ENCODE results near the gene TOMM20. TPM values are rescaled to one million over a fixed set of nuclear protein-coding genes. Genes with fewer than 3 reads are reported as not detected.

TOMM20 gene
- total and polyA plus RNA-seq, 2 experiments from 2014 or later, result 138 to 159 TPM

DNA sequence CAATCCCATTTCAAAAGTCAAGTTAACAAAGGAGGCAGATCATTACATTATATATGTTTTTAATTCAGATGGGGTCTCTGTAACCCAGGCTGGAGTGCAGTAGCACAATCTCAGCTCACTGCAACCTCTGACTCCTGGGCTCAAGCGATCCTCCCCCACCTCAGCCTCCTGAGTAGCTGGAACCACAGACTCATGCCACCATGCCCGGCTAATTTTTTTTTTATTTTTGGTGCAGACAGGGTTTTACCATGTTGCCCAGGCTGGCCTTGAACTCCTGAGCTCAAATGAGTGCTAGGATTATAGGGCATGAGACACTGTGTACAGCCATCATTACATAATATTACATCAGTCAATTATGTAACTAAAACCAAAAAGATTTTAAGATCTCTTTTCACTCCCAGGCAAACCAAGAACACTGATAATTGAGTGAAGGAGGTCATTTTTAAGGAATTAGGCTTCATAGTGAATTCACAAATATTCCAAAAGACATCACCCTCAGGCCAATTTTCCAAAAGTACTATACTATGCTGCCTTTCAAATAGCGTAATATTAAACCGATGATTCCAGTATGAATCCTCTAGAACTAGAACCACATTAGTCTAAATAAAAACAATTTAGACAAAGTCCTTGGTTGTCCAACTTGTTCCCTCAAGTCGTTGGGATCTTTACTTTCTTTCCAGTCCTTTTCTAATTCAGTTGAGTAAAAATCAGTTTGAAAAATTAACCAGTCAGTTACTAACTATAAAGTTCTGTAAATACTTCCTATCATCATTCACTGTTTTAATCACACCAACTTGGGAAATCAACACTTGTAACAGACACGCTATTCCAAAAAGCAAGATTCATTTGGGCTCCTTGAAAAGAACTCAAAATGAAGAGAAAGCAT, 16.1 kb downstream of the TOMM20 start:
- Histone ChIP-seq H3K4me2 (no peak overlapping the region), H3K79me2 (replicated peaks; ENCODE audit: insufficient read depth) (peaks cover 67% of the 10 kb centered on the region), H3K27ac (ENCODE audit: low read depth) (no peak overlapping the region), H3K4me1 (ENCODE audit: insufficient read depth) (no peaks in the 10 kb centered on the region), H3F3A (replicated peaks; ENCODE audit: low read depth) (peaks cover 33% of the 10 kb centered on the region), H2AFZ (no peak overlapping the region), H3K36me3 (ENCODE audit: insufficient read depth) (peaks cover 70% of the 10 kb centered on the region), H3K4me3 (no peak overlapping the region), H4K20me1 (replicated peaks; ENCODE audit: insufficient read depth) (peaks cover 31% of the 10 kb centered on the region), H3K9me2 (ENCODE audit: insufficient read depth) (no peaks in the 10 kb centered on the region), H3K27me3 (ENCODE audit: insufficient read depth) (no peaks in the 10 kb centered on the region)
- DNase-seq (ENCODE audit: low spot score), result no peak
- H3K4me1 Mint-ChIP-seq, result no peaks in the 10 kb centered on the region
- H3K27me3 Mint-ChIP-seq (ENCODE audit: insufficient read depth, low read depth, poor library complexity), result peaks cover under 1% of the 10 kb centered on the region
- H3K4me3 Mint-ChIP-seq, result no peak overlapping the region
- no peaks in the 10 kb centered on the region for H3K9me3 Mint-ChIP-seq
- ATAC-seq, result no peak
- TF ChIP-seq ZNF331 (CRISPR knock-in tag; IDR thresholded peaks at IDR 0.05; ENCODE audit: low read depth) (no peak), POLR2AphosphoS5 (IDR thresholded peaks at IDR 0.05; ENCODE audit: low read depth) (no peak), ZNF114 (CRISPR knock-in tag; IDR thresholded peaks at IDR 0.05) (no peak), STAT1 (IDR thresholded peaks at IDR 0.05; ENCODE audit: unreplicated experiment) (no peak), EZH2 (IDR thresholded peaks at IDR 0.05; ENCODE audit: low read depth, unreplicated experiment) (no peak), EZH2phosphoT487 (IDR thresholded peaks at IDR 0.05; ENCODE audit: unreplicated experiment) (no peak), NANOG (IDR thresholded peaks at IDR 0.05; ENCODE audit: borderline replicate concordance) (no peak), JUNB (IDR thresholded peaks at IDR 0.05; ENCODE audit: unreplicated experiment) (no peak), CREB1 (CRISPR knock-in tag; IDR thresholded peaks at IDR 0.05; ENCODE audit: low read depth) (no peak)
- TF ChIP-seq, protein P1, sequence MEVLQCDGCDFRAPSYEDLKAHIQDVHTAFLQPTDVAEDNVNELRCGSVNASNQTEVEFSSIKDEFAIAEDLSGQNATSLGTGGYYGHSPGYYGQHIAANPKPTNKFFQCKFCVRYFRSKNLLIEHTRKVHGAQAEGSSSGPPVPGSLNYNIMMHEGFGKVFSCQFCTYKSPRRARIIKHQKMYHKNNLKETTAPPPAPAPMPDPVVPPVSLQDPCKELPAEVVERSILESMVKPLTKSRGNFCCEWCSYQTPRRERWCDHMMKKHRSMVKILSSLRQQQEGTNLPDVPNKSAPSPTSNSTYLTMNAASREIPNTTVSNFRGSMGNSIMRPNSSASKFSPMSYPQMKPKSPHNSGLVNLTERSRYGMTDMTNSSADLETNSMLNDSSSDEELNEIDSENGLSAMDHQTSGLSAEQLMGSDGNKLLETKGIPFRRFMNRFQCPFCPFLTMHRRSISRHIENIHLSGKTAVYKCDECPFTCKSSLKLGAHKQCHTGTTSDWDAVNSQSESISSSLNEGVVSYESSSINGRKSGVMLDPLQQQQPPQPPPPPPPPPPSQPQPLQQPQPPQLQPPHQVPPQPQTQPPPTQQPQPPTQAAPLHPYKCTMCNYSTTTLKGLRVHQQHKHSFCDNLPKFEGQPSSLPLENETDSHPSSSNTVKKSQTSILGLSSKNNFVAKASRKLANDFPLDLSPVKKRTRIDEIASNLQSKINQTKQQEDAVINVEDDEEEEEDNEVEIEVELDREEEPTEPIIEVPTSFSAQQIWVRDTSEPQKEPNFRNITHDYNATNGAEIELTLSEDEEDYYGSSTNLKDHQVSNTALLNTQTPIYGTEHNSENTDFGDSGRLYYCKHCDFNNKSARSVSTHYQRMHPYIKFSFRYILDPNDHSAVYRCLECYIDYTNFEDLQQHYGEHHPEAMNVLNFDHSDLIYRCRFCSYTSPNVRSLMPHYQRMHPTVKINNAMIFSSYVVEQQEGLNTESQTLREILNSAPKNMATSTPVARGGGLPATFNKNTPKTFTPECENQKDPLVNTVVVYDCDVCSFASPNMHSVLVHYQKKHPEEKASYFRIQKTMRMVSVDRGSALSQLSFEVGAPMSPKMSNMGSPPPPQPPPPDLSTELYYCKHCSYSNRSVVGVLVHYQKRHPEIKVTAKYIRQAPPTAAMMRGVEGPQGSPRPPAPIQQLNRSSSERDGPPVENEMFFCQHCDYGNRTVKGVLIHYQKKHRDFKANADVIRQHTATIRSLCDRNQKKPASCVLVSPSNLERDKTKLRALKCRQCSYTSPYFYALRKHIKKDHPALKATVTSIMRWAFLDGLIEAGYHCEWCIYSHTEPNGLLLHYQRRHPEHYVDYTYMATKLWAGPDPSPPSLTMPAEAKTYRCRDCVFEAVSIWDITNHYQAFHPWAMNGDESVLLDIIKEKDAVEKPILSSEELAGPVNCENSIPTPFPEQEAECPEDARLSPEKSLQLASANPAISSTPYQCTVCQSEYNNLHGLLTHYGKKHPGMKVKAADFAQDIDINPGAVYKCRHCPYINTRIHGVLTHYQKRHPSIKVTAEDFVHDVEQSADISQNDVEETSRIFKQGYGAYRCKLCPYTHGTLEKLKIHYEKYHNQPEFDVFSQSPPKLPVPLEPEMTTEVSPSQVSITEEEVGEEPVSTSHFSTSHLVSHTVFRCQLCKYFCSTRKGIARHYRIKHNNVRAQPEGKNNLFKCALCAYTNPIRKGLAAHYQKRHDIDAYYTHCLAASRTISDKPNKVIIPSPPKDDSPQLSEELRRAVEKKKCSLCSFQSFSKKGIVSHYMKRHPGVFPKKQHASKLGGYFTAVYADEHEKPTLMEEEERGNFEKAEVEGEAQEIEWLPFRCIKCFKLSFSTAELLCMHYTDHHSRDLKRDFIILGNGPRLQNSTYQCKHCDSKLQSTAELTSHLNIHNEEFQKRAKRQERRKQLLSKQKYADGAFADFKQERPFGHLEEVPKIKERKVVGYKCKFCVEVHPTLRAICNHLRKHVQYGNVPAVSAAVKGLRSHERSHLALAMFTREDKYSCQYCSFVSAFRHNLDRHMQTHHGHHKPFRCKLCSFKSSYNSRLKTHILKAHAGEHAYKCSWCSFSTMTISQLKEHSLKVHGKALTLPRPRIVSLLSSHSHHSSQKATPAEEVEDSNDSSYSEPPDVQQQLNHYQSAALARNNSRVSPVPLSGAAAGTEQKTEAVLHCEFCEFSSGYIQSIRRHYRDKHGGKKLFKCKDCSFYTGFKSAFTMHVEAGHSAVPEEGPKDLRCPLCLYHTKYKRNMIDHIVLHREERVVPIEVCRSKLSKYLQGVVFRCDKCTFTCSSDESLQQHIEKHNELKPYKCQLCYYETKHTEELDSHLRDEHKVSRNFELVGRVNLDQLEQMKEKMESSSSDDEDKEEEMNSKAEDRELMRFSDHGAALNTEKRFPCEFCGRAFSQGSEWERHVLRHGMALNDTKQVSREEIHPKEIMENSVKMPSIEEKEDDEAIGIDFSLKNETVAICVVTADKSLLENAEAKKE (CRISPR knock-in tag; IDR thresholded peaks at IDR 0.05), result no peak
- TF ChIP-seq, protein P2, sequence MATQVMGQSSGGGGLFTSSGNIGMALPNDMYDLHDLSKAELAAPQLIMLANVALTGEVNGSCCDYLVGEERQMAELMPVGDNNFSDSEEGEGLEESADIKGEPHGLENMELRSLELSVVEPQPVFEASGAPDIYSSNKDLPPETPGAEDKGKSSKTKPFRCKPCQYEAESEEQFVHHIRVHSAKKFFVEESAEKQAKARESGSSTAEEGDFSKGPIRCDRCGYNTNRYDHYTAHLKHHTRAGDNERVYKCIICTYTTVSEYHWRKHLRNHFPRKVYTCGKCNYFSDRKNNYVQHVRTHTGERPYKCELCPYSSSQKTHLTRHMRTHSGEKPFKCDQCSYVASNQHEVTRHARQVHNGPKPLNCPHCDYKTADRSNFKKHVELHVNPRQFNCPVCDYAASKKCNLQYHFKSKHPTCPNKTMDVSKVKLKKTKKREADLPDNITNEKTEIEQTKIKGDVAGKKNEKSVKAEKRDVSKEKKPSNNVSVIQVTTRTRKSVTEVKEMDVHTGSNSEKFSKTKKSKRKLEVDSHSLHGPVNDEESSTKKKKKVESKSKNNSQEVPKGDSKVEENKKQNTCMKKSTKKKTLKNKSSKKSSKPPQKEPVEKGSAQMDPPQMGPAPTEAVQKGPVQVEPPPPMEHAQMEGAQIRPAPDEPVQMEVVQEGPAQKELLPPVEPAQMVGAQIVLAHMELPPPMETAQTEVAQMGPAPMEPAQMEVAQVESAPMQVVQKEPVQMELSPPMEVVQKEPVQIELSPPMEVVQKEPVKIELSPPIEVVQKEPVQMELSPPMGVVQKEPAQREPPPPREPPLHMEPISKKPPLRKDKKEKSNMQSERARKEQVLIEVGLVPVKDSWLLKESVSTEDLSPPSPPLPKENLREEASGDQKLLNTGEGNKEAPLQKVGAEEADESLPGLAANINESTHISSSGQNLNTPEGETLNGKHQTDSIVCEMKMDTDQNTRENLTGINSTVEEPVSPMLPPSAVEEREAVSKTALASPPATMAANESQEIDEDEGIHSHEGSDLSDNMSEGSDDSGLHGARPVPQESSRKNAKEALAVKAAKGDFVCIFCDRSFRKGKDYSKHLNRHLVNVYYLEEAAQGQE (IDR thresholded peaks at IDR 0.05; ENCODE audit: unreplicated experiment), result no peak
- TF ChIP-seq, protein P3, sequence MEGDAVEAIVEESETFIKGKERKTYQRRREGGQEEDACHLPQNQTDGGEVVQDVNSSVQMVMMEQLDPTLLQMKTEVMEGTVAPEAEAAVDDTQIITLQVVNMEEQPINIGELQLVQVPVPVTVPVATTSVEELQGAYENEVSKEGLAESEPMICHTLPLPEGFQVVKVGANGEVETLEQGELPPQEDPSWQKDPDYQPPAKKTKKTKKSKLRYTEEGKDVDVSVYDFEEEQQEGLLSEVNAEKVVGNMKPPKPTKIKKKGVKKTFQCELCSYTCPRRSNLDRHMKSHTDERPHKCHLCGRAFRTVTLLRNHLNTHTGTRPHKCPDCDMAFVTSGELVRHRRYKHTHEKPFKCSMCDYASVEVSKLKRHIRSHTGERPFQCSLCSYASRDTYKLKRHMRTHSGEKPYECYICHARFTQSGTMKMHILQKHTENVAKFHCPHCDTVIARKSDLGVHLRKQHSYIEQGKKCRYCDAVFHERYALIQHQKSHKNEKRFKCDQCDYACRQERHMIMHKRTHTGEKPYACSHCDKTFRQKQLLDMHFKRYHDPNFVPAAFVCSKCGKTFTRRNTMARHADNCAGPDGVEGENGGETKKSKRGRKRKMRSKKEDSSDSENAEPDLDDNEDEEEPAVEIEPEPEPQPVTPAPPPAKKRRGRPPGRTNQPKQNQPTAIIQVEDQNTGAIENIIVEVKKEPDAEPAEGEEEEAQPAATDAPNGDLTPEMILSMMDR (conservative IDR thresholded peaks at IDR 0.05; ENCODE audit: low read depth in 2 of 2), result no peak
- TF ChIP-seq, protein P4, sequence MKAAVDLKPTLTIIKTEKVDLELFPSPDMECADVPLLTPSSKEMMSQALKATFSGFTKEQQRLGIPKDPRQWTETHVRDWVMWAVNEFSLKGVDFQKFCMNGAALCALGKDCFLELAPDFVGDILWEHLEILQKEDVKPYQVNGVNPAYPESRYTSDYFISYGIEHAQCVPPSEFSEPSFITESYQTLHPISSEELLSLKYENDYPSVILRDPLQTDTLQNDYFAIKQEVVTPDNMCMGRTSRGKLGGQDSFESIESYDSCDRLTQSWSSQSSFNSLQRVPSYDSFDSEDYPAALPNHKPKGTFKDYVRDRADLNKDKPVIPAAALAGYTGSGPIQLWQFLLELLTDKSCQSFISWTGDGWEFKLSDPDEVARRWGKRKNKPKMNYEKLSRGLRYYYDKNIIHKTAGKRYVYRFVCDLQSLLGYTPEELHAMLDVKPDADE (IDR thresholded peaks at IDR 0.05), result no peak
- no peak overlapping the region for H3K27ac Mint-ChIP-seq
- H3K36me3 Mint-ChIP-seq (ENCODE audit: low read depth), result peaks cover 92% of the 10 kb centered on the region
